WTC11 (cell line): Measurements from ENCODE around the gene HDAC7.

ENCODE experiments used
- ATF1 ChIP-seq: sonication (generic); formaldehyde crosslinking; IDR thresholded peaks from 2 replicates; pipeline ENCODE4 v1.8.1; 2023; ENCODE audit warnings: mild to moderate bottlenecking, moderate library complexity, missing genetic modification reagents
- CBFB ChIP-seq: sonication (generic); formaldehyde crosslinking; IDR thresholded peaks from 2 replicates; pipeline ENCODE4 v1.8.1; 2022; ENCODE audit warnings: mild to moderate bottlenecking, low read depth, missing genetic modification reagents
- CREB1 ChIP-seq: sonication (generic); formaldehyde crosslinking; IDR thresholded peaks from 2 replicates; pipeline ENCODE4 v1.8.0; 2023; ENCODE audit warnings: mild to moderate bottlenecking, missing genetic modification reagents
- NR3C1 ChIP-seq: sonication (generic); formaldehyde crosslinking; conservative IDR thresholded peaks from 2 replicates; pipeline ENCODE4 v1.8.1; 2023; ENCODE audit warnings: low read depth, mild to moderate bottlenecking, missing genetic modification reagents
- SP1 ChIP-seq: sonication (generic); formaldehyde crosslinking; conservative IDR thresholded peaks from 2 replicates; pipeline ENCODE4 v1.8.1; 2022; ENCODE audit warnings: missing genetic modification reagents
- ZNF121 ChIP-seq: sonication (generic); formaldehyde crosslinking; IDR thresholded peaks from 2 replicates; pipeline ENCODE4 v1.8.0; 2023; ENCODE audit warnings: missing genetic modification reagents
- TF ChIP-seq, protein P1 (sequence below): fragments of 200-600 bp; IDR thresholded peaks from 2 replicates; pipeline ENCODE4 v1.8.0; 2022; ENCODE audit warnings: antibody characterized with exemption
- TF ChIP-seq, protein P2 (sequence below): sonication (generic); formaldehyde crosslinking; IDR thresholded peaks from 2 replicates; pipeline ENCODE4 v1.8.1; 2023; ENCODE audit warnings: mild to moderate bottlenecking, missing genetic modification reagents, moderate library complexity
- TF ChIP-seq, protein P3 (sequence below): sonication (generic); formaldehyde crosslinking; IDR thresholded peaks from 2 replicates; pipeline ENCODE4 v1.8.0; 2022; ENCODE audit warnings: mild to moderate bottlenecking, missing genetic modification reagents
- TF ChIP-seq, protein P4 (sequence below): sonication (generic); formaldehyde crosslinking; IDR thresholded peaks from 2 replicates; pipeline ENCODE4 v1.8.1; 2022; ENCODE audit warnings: low read depth, missing genetic modification reagents, borderline replicate concordance
- TF ChIP-seq, protein P5 (sequence below): sonication (generic); formaldehyde crosslinking; conservative IDR thresholded peaks from 2 replicates; pipeline ENCODE4 v1.8.1; 2022; ENCODE audit warnings: mild to moderate bottlenecking, missing genetic modification reagents
- TF ChIP-seq, protein P6 (sequence below): sonication (generic); formaldehyde crosslinking; IDR thresholded peaks from 2 replicates; pipeline ENCODE4 v1.8.0; 2022; ENCODE audit warnings: mild to moderate bottlenecking, missing genetic modification reagents
- TF ChIP-seq, protein P7 (sequence below): sonication (generic); formaldehyde crosslinking; IDR thresholded peaks from 2 replicates; pipeline ENCODE4 v1.8.1; 2022; ENCODE audit warnings: mild to moderate bottlenecking, missing genetic modification reagents, moderate library complexity, borderline replicate concordance

DNA sequence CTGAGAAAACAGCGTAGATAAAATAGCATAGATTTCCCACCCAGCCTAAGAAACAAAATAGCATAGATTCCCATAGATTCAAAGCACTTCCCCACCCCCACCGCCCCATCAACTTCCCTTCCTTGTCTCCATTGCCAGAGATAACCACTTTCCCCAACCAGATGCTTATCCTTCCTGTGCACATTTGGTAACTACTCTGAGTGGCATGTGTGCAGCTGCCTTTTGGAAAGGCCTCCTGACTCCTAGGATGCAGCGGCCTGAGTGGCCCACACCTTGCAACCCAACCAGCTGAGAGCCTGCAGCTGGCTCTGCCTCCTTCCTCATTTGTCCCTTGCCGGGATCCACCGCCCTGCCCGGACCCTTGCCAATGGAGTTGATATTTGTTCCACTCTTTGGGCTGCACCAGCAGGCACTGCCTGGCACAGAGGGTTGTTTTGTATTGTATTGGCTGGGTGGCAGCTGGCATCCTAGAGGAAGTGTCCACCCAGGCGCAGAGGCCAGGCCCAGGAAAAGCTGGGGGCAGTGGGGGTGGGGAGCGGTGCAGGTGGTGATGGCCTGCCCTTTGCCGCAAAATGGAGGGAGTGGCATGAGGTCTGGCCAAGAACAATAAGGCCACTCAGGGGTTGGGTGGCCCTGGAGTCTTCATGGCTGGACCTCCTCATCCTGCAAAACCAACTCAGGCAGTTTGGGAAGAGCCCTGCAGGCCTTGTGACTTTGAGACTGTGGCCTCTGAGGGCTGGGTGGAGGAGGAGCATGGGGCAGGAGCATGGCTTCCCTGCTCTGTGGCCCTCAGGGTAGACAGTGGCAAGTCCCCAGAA, 41.8 kb downstream of the HDAC7 start:
- TF ChIP-seq, protein P1, sequence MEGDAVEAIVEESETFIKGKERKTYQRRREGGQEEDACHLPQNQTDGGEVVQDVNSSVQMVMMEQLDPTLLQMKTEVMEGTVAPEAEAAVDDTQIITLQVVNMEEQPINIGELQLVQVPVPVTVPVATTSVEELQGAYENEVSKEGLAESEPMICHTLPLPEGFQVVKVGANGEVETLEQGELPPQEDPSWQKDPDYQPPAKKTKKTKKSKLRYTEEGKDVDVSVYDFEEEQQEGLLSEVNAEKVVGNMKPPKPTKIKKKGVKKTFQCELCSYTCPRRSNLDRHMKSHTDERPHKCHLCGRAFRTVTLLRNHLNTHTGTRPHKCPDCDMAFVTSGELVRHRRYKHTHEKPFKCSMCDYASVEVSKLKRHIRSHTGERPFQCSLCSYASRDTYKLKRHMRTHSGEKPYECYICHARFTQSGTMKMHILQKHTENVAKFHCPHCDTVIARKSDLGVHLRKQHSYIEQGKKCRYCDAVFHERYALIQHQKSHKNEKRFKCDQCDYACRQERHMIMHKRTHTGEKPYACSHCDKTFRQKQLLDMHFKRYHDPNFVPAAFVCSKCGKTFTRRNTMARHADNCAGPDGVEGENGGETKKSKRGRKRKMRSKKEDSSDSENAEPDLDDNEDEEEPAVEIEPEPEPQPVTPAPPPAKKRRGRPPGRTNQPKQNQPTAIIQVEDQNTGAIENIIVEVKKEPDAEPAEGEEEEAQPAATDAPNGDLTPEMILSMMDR, result no peak
- TF ChIP-seq ZNF121 (CRISPR knock-in tag) (no peak), CREB1 (CRISPR knock-in tag) (no peak), NR3C1 (CRISPR knock-in tag) (no peak), ATF1 (no peak), CBFB (CRISPR knock-in tag) (no peak), SP1 (CRISPR knock-in tag) (no peak)
- TF ChIP-seq, protein P2, sequence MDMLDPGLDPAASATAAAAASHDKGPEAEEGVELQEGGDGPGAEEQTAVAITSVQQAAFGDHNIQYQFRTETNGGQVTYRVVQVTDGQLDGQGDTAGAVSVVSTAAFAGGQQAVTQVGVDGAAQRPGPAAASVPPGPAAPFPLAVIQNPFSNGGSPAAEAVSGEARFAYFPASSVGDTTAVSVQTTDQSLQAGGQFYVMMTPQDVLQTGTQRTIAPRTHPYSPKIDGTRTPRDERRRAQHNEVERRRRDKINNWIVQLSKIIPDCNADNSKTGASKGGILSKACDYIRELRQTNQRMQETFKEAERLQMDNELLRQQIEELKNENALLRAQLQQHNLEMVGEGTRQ (CRISPR knock-in tag), result no peak
- TF ChIP-seq, protein P3, sequence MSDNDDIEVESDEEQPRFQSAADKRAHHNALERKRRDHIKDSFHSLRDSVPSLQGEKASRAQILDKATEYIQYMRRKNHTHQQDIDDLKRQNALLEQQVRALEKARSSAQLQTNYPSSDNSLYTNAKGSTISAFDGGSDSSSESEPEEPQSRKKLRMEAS (CRISPR knock-in tag), result no peak
- TF ChIP-seq, protein P4, sequence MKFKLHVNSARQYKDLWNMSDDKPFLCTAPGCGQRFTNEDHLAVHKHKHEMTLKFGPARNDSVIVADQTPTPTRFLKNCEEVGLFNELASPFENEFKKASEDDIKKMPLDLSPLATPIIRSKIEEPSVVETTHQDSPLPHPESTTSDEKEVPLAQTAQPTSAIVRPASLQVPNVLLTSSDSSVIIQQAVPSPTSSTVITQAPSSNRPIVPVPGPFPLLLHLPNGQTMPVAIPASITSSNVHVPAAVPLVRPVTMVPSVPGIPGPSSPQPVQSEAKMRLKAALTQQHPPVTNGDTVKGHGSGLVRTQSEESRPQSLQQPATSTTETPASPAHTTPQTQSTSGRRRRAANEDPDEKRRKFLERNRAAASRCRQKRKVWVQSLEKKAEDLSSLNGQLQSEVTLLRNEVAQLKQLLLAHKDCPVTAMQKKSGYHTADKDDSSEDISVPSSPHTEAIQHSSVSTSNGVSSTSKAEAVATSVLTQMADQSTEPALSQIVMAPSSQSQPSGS, result no peak
- TF ChIP-seq, protein P5, sequence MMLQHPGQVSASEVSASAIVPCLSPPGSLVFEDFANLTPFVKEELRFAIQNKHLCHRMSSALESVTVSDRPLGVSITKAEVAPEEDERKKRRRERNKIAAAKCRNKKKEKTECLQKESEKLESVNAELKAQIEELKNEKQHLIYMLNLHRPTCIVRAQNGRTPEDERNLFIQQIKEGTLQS (CRISPR knock-in tag), result no peak
- TF ChIP-seq, protein P6, sequence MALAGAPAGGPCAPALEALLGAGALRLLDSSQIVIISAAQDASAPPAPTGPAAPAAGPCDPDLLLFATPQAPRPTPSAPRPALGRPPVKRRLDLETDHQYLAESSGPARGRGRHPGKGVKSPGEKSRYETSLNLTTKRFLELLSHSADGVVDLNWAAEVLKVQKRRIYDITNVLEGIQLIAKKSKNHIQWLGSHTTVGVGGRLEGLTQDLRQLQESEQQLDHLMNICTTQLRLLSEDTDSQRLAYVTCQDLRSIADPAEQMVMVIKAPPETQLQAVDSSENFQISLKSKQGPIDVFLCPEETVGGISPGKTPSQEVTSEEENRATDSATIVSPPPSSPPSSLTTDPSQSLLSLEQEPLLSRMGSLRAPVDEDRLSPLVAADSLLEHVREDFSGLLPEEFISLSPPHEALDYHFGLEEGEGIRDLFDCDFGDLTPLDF (CRISPR knock-in tag), result no peak
- TF ChIP-seq, protein P7, sequence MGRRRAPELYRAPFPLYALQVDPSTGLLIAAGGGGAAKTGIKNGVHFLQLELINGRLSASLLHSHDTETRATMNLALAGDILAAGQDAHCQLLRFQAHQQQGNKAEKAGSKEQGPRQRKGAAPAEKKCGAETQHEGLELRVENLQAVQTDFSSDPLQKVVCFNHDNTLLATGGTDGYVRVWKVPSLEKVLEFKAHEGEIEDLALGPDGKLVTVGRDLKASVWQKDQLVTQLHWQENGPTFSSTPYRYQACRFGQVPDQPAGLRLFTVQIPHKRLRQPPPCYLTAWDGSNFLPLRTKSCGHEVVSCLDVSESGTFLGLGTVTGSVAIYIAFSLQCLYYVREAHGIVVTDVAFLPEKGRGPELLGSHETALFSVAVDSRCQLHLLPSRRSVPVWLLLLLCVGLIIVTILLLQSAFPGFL (CRISPR knock-in tag), result no peak
